ENCODE data around the gene ANXA6. TPM values are rescaled to one million over a fixed set of nuclear protein-coding genes. Genes with fewer than 3 reads are reported as not detected.

ANXA6 gene
- total and polyA plus RNA-seq, 9 of the 15 experiments (the other 6 are each of a cell fraction or from before 2014, with no cell fraction given): 0.70 to 13.2 (median 8.3) TPM

DNA sequence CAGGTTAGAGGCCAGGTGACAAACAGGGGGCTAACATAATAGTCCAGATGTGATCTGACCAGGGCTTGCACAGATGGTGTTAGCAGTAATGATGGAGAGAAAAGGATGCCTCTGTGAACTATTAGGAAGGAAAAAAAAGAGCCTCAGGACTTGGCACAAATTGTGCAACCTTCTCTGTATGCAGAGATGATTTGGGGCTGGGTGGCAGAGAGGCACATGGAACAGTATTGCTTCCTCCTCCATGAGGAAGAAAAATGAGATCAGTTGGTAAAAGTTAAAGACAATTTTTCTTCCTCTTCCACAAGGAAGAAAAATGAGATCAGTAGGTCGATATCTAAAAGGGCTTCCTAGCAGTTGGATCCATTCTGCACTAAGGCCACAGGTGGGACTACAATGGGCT, 13.9 kb upstream of the ANXA6 start:
- no peaks in the 10 kb centered on the region for H3K9me3 ChIP-seq (replicated peaks; ENCODE audit: control insufficient read depth, insufficient read depth, low read depth, low read length)
- H3K79me2 ChIP-seq (ENCODE audit: control insufficient read depth, insufficient read depth, low read length): no peaks in the 10 kb centered on the region
- POLR2A ChIA-PET: interaction anchor here (0.6 kb wide), 1 partner anchor 72 kb away, joined by 3 read pairs; no protein-coding TSS in a partner anchor
- H3K9me1 ChIP-seq (ENCODE audit: control insufficient read depth, insufficient read depth, low read length): no peaks in the 10 kb centered on the region
- H3K9ac ChIP-seq (ENCODE audit: insufficient read depth in 1 of 2, low read depth in 2 of 2, low read length in 2 of 2): no peak overlapping the region
- no peak overlapping the region for H3K4me3 ChIP-seq
- ATAC-seq (no peak), DNase-seq (ENCODE audit: extremely low read depth in 1 of 4, low spot score in 3 of 4) (no peak), FAIRE-seq (no peak)
- BruUV-seq (replicated peaks): no TSS peak
- no peak overlapping the region for H3K4me2 ChIP-seq (ENCODE audit: insufficient read depth, low read length)
- in situ Hi-C loops (cut with MboI): loop anchor here (5.0 kb wide), 1 partner anchor 66 kb away; no protein-coding TSS in a partner anchor
- no peaks in the 10 kb centered on the region for H3K36me3 ChIP-seq (ENCODE audit: control insufficient read depth, insufficient read depth, low read length)
- peaks cover 4 to 18% of the 10 kb centered on the region in 2 experiments; a peak in 3 of 5 replicates for H3K27me3 ChIP-seq (ENCODE audit: control insufficient read depth in 2 of 2, insufficient read depth in 2 of 2, low read length in 2 of 2)
- H4K20me1 ChIP-seq (replicated peaks; ENCODE audit: control insufficient read depth, insufficient read depth, low read length): no peaks in the 10 kb centered on the region; the same call in 1 of the 2 replicates
- no peak overlapping the region for H3K27ac ChIP-seq (ENCODE audit: extremely low read depth, low read depth, low read length)
- H2AFZ ChIP-seq (ENCODE audit: low read depth, low read length): no peak overlapping the region
- WGBS (ENCODE audit: insufficient coverage, low coverage, missing lambda C conversion rate): 0% methylated on average over 1 of the region's 1 CpG
- no peaks in the 10 kb centered on the region for H3K4me1 ChIP-seq (replicated peaks in 1 of 2; ENCODE audit: control insufficient read depth in 2 of 2, insufficient read depth in 2 of 2, low read length in 2 of 2)
- CTCF ChIA-PET (ENCODE audit: low intra/inter-chr PET ratio): no interaction called here
- intact Hi-C loops (cut with micrococcal nuclease): no loop called here
- TF ChIP-seq ZNF445 (CRISPR knock-in tag; IDR thresholded peaks at IDR 0.05; ENCODE audit: low read depth): no peak
- TF ChIP-seq, protein P1, sequence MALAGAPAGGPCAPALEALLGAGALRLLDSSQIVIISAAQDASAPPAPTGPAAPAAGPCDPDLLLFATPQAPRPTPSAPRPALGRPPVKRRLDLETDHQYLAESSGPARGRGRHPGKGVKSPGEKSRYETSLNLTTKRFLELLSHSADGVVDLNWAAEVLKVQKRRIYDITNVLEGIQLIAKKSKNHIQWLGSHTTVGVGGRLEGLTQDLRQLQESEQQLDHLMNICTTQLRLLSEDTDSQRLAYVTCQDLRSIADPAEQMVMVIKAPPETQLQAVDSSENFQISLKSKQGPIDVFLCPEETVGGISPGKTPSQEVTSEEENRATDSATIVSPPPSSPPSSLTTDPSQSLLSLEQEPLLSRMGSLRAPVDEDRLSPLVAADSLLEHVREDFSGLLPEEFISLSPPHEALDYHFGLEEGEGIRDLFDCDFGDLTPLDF (CRISPR knock-in tag; IDR thresholded peaks at IDR 0.05): no peak
- TF ChIP-seq, protein P2, sequence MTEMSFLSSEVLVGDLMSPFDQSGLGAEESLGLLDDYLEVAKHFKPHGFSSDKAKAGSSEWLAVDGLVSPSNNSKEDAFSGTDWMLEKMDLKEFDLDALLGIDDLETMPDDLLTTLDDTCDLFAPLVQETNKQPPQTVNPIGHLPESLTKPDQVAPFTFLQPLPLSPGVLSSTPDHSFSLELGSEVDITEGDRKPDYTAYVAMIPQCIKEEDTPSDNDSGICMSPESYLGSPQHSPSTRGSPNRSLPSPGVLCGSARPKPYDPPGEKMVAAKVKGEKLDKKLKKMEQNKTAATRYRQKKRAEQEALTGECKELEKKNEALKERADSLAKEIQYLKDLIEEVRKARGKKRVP (CRISPR knock-in tag; IDR thresholded peaks at IDR 0.05): no peak
- no peak for TF ChIP-seq ZNF764 (CRISPR knock-in tag; IDR thresholded peaks at IDR 0.05; ENCODE audit: low read depth)
- no peak for TF ChIP-seq RFX5 (IDR thresholded peaks at IDR 0.05; ENCODE audit: low read depth, low read length)
- TF ChIP-seq NCOA1 (IDR thresholded peaks at IDR 0.05; ENCODE audit: low read depth): no peak
- TF ChIP-seq, protein P3, sequence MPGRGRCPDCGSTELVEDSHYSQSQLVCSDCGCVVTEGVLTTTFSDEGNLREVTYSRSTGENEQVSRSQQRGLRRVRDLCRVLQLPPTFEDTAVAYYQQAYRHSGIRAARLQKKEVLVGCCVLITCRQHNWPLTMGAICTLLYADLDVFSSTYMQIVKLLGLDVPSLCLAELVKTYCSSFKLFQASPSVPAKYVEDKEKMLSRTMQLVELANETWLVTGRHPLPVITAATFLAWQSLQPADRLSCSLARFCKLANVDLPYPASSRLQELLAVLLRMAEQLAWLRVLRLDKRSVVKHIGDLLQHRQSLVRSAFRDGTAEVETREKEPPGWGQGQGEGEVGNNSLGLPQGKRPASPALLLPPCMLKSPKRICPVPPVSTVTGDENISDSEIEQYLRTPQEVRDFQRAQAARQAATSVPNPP (IDR thresholded peaks at IDR 0.05; ENCODE audit: borderline replicate concordance, insufficient read depth, insufficient read length): no peak
- TF ChIP-seq ELF2 (CRISPR knock-in tag; IDR thresholded peaks at IDR 0.05): no peak
- TF ChIP-seq CCAR2 (IDR thresholded peaks at IDR 0.05; ENCODE audit: low read depth, low read length): no peak
- no peak for TF ChIP-seq SAFB2 (IDR thresholded peaks at IDR 0.05; ENCODE audit: borderline replicate concordance, low read depth, low read length, severe bottlenecking)
- TF ChIP-seq, protein P4, sequence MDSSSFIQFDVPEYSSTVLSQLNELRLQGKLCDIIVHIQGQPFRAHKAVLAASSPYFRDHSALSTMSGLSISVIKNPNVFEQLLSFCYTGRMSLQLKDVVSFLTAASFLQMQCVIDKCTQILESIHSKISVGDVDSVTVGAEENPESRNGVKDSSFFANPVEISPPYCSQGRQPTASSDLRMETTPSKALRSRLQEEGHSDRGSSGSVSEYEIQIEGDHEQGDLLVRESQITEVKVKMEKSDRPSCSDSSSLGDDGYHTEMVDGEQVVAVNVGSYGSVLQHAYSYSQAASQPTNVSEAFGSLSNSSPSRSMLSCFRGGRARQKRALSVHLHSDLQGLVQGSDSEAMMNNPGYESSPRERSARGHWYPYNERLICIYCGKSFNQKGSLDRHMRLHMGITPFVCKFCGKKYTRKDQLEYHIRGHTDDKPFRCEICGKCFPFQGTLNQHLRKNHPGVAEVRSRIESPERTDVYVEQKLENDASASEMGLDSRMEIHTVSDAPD (CRISPR knock-in tag; IDR thresholded peaks at IDR 0.05): no peak
- TF ChIP-seq, protein P5, sequence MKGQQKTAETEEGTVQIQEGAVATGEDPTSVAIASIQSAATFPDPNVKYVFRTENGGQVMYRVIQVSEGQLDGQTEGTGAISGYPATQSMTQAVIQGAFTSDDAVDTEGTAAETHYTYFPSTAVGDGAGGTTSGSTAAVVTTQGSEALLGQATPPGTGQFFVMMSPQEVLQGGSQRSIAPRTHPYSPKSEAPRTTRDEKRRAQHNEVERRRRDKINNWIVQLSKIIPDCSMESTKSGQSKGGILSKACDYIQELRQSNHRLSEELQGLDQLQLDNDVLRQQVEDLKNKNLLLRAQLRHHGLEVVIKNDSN (CRISPR knock-in tag; IDR thresholded peaks at IDR 0.05): no peak
- TF ChIP-seq KDM2B (CRISPR knock-in tag; IDR thresholded peaks at IDR 0.05): no peak
- no peak for TF ChIP-seq CAMTA2 (CRISPR knock-in tag; conservative IDR thresholded peaks at IDR 0.05)
- TF ChIP-seq BRF1 (IDR thresholded peaks at IDR 0.05; ENCODE audit: borderline replicate concordance, extremely low read depth, insufficient read length): no peak
- no peak for TF ChIP-seq SOX6 (IDR thresholded peaks at IDR 0.05)
